Stimulated activated CD4-positive, alpha-beta T cell treated with anti-CD3 and anti-CD28 coated beads, TNF-alpha, amount 100 ng/mL, for 4 hours (primary cell): ENCODE data around the gene EIF5AL1.
"Not testable (repeated sequence)": the region's sequence is repeated elsewhere in the genome, so short reads cannot be mapped to it uniquely, and the experiment has no call there.

Experiments
- DNase-seq, 3 experiments: peaks; one replicate each; pipeline ENCODE4 v3.0.0-alpha.2; 2020; ENCODE audit warnings: low read depth in 3 of 3

The EIF5AL1 gene

DNA sequence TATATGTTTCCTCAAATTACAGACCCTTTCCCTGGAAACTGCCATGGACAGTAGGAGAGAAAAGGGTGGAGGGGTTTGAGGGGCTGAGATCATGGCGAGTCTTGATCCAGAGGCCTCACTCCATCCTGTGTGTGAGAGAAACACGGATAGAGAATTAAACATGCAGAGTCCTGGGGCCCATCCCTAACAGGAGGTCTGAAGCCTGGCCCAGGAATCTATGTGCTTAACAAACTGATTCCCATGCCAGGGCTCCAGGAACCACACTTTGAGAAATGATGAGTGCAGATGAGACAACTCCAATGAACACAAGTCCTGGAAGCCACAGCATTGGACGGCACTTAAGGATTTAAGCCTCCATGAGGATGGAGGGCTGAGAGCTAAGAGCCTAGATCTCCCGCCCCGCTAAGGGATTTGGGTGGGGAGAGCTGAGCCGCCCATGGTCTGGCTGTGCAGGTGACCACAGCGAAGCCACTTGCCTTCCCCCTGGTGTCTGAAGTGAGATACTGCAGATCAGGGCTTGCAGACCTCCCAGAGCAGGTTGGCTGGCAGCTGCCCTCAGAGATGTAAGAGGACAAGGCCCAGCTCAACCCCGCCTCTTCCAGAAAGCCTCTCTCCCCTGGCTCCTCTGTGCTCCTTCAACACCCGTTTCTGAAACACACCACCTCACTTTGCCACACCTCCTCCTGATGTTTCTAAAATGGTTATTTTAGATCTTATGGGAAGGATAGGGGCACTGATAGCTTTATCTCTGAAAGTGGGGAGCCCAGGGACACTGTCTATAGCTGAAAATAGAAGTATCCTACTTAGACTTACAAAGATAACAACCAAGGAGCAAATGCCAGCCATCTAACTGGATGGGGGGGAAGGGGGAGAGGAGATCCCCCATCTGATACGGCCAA is 24.8 kb upstream of the EIF5AL1 start:
- DNase-seq = no peak

DNA sequence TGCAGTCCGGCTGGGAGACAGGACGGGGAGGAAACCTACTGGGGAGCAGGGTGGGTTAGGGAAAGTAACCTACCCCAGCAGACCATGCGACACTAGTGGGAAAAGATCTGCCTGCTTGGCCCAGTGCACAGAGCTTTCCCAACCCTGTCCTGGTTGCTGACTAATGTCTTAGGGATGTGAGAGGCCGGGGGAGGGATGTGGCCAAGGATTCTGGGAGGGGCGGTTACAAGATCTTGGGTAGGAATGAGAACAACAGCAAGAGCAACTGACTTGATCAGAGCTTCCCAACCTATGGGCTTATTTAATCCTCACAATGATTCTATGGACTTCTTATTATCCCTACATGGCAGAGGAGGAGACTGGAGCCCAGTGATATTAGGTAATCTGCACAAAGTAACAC is 24.0 kb upstream of the EIF5AL1 start:
- no peak for DNase-seq

DNA sequence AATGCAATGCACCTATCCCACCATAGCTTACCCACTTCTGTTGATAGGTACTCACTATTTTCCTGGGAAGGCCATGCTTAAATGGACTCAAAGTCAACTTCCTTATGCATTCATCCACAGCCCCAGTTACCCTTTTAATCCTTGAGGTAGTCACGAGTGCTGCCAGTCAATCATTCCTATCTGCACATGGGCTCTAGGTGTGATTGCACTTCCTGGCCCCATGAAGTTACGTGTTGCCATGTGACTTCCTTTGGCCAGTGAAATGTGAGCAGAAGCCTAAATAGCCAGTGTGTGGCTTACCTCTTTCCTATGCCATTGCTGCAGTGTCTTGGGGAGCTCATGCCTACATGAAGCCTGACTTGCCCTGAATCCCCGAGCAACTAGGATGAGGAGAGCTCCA is 23.5 kb upstream of the EIF5AL1 start:
- no peak for DNase-seq

DNA sequence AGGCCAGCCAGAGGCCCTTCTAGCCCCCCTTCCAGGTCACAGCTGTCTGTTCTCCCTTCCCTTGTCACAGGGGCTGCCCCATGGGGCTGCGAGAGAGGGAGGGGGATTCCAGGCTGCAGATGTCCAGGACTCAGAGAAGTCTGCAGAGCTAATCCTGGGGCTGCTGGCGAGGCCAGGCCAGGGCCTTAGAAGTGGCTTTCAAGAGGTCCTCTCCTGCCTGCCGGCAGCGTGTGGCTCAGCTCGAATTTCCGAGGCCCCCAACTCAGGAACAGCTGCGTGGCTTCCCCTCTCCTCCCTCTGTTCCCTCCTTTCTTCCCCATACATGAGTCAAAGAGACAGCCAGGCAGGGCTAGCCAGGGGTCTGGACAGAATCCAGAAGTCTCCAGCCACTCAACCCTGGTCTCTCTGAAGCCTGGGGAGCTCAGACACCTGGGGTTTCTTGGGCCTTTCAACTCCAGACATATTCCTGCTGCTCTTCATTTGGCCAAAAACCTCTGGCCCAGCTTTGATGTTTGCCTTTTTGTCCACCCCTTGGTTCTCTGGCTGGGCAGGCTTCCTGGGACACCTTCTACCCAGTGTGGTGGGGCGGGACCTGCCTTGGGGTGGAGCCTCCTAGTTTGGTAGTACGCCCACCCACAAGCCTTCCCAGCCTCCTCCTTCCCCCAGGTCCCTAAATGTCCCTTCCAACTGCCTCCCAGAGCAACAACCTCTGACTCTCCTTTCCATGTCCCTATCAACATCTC is 21.8 kb upstream of the EIF5AL1 start:
- no peak for DNase-seq

DNA sequence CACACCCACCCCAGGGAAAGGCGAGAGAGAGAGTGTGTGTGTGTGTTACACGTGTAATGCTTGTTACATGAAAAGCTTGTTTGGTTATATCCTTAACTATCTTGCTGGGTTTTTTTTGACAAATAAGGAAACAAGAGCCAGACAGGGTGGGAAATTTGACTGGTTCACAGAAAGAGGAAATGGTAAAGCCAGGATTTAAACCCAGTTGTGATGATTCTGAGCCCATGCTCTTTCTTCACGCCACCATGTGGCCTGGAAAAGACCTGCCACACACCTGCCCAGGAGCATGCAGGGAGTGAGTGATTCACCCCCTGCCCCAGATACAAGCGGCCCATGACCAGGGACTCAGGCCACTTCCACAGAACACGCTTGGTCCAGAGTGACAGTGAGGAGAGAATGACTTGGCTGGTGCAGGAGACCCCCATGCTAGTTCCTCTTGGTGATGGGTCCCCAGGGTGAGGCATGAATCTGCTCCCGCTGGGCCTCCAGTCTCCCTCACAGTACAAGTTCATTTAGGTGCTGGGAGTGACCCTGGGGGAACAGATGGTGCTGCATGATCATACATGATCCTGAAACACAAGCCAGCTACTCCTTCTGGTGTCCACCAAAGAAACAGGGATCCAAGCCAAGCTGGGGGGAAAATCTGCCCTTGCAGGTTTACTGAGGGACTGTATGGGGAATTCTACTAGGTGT is 21.0 kb upstream of the EIF5AL1 start:
- DNase-seq = no peak

DNA sequence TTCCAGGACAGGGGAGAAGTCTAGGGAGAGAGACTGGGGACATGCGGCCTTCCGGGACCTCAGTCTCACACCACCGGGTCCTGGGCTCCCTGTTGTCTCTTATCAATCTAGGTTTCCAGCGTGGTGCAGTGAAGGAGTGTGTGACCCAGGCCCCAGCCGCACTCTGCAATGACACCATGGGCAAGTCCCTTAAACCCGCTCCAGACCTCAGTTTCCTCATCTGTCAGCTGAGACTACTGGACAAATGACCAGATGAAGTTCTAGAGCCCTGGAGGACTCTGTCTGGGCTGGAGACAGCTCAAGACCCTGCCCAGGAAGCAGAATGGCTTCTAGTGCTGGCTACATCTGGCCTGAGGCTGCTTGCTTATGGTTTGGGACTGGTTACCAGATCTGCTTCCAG is 20.1 kb upstream of the EIF5AL1 start:
- DNase-seq = no peak

DNA sequence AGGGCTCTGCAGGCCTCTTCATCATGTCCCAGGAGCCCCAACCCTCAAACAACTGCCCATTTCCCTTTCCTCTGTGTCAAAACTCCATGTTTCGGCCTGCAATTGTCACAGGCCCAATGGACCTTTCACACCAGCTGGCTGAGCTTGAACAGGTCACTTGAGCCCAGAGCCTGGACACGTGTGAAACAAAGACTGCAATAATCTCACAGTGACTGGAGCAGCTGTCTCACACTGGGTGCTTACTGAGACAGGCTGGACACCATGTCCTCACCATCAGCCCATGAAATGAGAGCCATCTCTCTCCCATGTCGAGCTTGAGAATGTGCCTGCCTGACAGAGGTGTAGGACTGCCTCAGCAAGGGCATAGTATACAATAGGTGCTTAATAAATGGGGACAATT is 19.5 kb upstream of the EIF5AL1 start:
- DNase-seq = no peak

DNA sequence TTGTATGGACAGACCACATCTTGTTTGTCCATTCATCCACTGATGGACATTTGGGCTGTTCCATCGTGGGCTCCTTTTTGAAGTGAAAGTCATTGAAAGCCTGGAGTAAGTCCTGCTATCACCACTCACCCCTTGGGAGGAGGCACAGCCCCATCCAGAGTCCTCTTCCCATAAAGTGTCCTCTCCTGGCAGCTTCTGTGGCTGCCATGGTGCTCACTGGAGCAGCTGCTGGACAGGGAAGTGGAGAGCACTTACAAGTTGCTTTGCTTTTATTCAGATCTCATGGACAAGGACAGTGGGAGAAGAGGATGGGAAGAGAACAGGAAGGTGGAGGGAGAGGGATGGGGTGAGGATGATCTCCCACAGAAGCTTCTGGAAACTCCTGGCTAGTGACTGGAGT is 18.5 kb upstream of the EIF5AL1 start:
- DNase-seq = no peak

DNA sequence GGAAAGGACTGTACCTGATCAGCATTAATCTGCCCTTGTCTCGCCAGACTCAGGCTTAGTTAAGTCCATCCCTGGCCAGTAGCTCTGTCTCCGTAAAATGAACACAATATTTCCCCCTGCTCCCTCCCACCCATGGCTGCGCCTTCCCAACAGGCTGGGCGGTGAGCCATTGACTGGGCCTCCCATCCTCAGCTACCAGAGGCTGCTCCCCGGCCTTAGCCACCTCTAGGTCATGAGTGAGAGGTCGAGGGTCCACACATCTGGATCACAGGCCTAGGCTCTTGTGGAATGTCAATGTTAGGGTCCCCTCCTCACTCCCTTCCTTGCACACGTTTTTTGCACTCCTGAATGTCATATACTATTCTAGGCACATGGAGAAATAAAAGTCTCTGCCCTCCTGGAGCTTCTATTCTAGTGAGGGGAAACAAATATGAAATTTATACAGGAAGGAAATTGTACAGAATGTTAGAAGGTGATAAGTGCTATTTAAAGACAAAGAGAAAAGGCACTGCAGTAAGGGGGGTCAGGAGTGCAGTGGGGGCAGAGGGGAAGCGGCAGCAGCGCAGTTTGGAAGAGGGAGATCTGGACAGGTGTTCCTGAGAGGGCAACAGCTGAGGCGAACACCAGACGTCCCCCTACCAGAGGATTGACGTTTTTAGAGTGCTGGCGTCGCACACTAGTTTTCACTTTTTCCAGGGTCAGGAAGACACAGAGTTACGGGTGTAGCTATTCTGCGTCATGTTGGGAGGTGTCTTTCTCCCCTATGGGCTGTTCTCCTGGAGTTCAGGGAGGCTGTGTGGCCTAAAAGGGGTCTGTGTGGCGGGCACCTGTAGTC is 17.2 kb upstream of the EIF5AL1 start:
- DNase-seq = no peak

DNA sequence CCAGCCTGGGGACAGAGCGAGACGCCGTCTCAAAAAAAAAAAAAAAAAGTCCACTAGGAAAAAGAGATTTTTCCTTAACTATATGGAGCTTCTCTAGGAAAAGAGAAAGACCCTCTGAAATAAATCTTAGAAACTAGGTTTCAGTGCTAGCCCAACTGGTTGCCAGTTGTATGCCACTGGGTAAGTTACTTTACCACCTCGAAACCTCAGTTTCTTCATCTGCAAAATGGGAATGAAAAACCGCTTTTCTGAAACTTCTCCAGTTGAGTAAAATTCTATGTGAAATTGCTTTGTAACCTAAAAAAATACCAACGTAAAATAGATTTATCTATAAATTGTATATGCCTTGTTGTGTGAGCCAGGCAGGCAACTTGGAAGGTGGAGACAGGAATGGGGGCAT is 16.5 kb upstream of the EIF5AL1 start:
- DNase-seq = no peak

DNA sequence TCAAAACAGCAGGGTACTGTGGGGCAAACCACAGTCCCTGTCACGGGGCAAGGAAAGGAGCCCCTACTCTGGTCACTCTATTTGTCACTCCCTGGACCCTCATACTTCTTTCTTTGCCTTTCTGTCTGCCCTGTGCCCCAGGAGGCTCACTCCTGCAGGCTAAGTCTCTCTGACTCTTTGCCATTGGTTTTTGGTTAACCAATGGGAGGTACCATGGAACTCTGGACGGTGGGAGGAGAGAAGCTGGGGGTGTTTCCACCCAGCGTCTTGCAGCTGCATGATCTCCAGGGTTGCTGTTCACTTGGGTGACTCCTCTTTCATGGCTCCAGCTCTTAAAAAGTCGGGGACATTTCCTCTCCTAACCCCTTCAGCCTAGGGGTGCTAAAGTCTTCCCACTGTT is 15.4 kb upstream of the EIF5AL1 start:
- no peak for DNase-seq

DNA sequence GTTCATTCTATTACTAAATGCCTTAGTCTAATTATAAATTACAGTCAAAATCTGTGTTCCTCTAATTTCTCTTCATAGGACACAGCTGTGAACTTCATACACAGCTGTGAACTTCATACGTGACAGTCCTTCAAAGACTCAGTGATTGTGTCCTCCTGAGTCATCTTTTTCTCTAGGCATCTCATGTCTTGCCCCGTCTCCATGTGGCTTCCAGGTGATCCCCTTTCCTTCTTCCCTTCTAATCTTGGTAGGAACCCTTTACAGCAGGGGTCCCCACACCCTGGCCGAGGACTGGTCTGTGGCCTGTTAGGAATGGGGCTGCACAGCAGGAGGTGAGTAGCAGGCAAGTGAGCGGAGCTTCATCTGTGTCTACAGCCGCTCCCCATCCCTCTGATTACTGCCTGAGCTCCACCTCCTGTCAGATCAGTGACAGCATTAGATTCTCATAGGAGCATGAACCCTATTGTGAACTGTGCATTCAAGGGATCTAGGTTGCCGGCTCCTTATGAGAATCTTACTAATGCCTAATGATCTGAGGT is 14.0 kb upstream of the EIF5AL1 start:
- no peak for DNase-seq

DNA sequence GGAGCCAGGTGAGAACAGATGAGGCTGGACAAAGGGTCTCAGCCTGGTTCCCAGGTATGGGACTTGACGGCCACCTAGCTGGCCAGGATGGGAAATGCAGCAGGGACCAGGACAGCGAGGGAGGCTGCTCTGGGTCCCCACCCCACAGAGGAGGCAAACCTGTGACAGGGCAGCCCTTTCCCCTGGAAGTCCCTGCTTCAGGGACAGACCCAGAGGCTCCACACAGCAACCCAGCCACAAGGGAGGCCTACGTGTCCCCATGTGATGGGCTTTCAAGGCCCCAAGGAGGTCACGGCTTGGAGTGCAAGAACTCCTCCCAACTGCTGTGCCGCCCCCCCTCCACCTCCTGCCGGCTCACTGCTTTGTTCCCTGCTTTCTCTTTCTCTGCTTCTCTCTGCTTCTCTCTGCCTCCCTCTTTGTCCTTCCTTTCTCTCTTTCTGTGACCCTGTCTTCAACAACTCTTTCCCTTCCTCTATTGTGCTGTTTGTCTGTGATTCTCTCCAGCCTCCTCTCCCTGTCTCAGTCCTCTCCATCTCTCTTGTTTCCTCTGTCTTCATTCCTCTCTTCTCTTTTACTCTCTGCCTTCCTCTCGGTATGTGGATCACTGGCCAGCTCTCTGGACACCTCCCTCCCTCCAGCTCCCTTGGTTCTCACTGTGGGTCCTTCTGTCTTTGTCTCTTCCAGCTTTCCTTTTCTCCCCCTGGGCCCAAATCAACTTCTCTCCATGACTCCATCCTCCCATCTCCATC is 9.6 kb upstream of the EIF5AL1 start:
- no peak for DNase-seq

DNA sequence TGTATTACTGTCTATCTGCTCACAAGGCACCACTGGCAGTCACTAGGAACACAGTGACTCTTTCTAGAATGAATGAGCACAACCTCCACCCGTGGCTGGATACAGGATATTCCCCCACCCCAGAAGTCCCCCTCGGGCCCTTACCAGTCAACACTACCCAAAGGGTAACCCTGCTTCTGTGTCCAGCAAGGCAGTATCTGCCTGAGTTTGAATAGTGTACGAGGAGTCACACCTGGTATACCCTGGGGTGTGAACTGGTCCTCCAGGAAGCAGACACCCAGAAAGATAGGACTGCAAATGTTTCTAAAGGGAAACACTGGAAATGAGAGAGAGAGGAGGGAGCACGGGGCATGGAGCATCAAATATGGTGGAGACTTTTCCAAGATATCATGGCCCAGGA is 8.5 kb upstream of the EIF5AL1 start:
- DNase-seq = not testable (repeated sequence)

DNA sequence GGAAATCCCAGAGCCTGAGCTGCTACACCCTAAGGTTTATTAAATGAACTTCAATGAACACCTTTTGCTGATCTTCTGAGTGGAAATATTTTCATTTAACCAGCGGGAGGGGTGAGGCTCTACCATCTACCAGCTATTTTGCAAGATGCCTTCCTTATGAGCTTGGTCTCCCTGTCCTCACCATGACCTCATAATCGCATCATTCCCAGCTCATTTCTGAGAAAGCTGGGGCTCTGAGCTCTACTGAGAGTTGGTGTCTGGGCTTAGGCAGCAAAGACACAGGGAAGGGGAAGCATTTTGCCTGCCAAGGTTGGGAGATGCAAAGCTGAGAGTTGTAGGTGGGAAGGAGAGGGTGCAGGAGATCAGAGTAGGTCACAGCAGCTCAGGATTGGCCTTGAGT is 7.8 kb upstream of the EIF5AL1 start:
- DNase-seq = not testable (repeated sequence)

DNA sequence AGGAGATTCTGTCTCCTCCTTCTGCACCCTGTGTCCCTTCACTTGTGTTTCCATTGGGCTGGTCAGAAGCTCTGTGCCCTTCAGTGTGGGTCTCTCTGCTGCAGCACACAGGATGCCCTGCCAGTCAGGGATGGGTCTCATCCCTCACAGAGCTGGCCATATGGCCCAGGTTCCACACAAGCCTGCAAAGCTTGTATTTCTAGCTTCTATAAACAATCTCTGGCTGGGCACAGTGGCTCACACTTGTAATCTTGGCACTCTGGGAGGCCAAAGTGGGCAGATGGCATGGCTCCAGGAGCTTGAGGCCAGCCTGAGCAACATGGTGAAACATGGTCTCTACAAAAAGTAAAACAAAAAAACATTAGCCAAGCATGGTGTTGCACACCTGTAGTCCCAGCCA is 7.0 kb upstream of the EIF5AL1 start:
- not testable (repeated sequence) for DNase-seq

DNA sequence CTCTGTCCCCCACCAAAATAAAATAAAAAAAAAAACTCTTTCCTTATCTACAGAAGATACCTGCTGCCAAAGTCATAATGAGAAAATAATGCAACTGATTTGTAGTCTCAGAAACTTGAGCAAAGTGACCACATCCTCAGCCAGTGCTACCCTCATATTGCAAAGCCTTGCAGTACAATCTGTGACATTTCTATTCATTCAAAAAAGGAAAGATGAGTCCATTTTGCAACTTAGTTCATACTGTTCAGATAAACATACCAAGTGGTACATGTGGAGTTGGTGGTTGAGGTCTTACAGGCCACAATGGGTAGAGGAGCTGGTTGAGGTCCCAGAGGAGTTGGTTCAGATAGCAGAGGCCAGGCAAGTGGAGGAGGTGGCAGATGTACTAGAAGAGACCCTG is 6.5 kb upstream of the EIF5AL1 start:
- DNase-seq = no peak

DNA sequence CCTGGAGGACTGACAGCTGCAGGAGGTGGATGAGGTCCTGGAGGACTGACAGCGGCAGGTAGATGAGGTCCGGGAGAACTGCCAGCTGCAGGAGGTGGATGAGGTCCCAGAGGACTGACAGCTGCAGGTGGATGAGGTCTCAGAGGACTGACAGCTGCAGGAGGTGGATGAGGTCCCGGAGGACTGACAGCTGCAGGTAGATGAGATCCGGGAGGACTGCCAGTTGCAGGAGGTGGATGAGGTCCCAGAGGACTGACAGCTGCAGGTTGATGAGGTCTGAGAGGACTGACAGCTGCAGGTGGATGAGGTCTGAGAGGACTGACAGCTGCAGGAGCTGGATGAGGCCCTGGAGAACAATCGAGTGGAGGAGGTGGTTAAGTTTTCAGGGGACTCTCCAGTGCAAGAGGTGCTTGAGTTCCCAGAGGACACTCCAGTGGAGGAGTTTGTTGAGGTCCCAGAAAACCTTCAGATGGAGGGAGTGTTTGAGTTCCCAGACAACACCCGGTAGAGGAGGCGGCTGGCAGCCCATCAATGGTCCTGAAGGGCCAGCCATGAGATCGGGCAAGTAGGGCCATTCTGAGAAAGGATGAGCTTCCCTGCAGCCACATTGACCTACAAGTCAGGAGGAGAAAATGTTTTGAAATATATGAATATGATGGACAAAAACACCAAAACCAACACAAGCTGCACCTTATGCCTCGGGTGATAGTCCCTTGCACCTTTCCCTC is 4.7 kb upstream of the EIF5AL1 start:
- DNase-seq = no peak

DNA sequence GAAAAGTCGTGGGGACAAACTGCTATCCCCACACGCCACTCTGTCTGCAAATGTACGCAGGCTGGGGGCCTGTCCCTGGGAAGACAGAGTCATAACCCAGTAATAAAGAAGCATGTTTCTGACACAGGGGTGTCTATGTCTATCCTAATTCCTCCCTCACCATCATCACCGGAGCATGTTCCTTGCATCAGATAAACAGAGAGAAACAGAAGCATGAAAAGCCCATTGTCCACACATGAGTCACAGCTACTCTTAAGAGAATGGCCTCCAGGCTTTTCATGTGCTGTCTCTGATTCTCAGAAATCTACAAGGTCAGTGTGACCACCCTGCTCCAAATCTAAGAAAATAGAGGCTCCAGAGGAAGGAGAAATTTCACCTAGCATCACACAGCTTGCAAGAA is 4.1 kb upstream of the EIF5AL1 start:
- DNase-seq = not testable (repeated sequence)
